Parathyroid adenoma (tissue), 2 donors: ENCODE data around the gene RNFT2.

Experiments
- H2AFZ ChIP-seq: fragments of 300-600 bp; sonication (generic); one replicate; pipeline ENCODE4 v1.7.0; 2017; ENCODE audit warnings: antibody characterized with exemption, mild to moderate bottlenecking
- H3K27ac ChIP-seq: fragments of 300-600 bp; sonication (generic); one replicate; pipeline ENCODE4 v1.7.0; 2017
- H3K27me3 ChIP-seq: fragments of 300-600 bp; sonication (generic); one replicate; pipeline ENCODE4 v1.7.0; 2017; ENCODE audit warnings: low read length; ENCODE audit not compliant: control insufficient read depth, insufficient read depth
- H3K36me3 ChIP-seq: fragments of 300-600 bp; sonication (generic); one replicate; pipeline ENCODE4 v1.7.0; 2017; ENCODE audit warnings: low read length; ENCODE audit not compliant: control insufficient read depth, insufficient read depth
- H3K4me1 ChIP-seq: fragments of 300-600 bp; sonication (generic); one replicate; pipeline ENCODE4 v1.7.0; 2017; ENCODE audit warnings: control low read depth
- H3K4me2 ChIP-seq: fragments of 300-600 bp; sonication (generic); one replicate; pipeline ENCODE4 v1.7.0; 2017; ENCODE audit warnings: low read length
- H3K4me3 ChIP-seq: fragments of 300-600 bp; sonication (generic); one replicate; pipeline ENCODE4 v1.7.0; 2017; ENCODE audit warnings: low read depth, low read length
- H3K79me2 ChIP-seq: fragments of 300-600 bp; sonication (generic); one replicate; pipeline ENCODE4 v1.7.0; 2017; ENCODE audit warnings: control low read depth
- H3K9ac ChIP-seq: fragments of 300-600 bp; sonication (generic); one replicate; pipeline ENCODE4 v1.7.0; 2017; ENCODE audit warnings: mild to moderate bottlenecking
- H3K9me3 ChIP-seq: fragments of 300-600 bp; sonication (generic); one replicate; pipeline ENCODE4 v1.7.0; 2017; ENCODE audit warnings: low read length; ENCODE audit not compliant: control insufficient read depth
- TF ChIP-seq, protein P1 (sequence below): fragments of 300-600 bp; sonication (generic); IDR thresholded peaks from one replicate; pipeline ENCODE4 v1.7.0; 2017; ENCODE audit warnings: antibody characterized with exemption, mild to moderate bottlenecking
- donor health status: primary hyperparathyroidism.

RNFT2 gene

DNA sequence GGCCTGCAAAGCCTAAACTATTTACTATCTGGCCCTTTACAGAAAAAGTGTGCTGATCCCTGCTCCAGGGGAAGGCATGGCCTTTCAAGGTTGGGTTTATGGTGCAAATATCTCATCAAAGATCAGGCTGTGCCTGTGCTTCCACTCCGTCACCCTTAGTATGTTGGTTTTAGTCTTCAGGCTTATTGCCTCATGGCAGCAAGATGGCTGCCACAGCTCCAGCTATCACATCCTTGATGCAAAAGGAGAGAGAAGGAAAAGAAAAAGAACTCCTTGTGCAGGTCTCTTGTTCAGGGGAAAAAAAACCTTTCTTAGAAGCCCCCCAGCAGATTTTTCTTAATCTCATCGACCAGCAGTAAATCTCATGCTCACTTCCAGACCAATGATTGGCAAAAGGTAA lies 152.2 kb downstream of the RNFT2 start:
- Histone ChIP-seq H3K36me3 (no peaks in the 10 kb centered on the region), H3K9me3 (no peaks in the 10 kb centered on the region), H3K4me2 (no peak overlapping the region), H3K4me3 (no peak overlapping the region), H3K4me1 (no peaks in the 10 kb centered on the region), H3K27me3 (no peaks in the 10 kb centered on the region), H3K27ac (no peak overlapping the region), H3K79me2 (no peaks in the 10 kb centered on the region), H3K9ac (no peak overlapping the region), H2AFZ (no peak overlapping the region)
- TF ChIP-seq, protein P1, sequence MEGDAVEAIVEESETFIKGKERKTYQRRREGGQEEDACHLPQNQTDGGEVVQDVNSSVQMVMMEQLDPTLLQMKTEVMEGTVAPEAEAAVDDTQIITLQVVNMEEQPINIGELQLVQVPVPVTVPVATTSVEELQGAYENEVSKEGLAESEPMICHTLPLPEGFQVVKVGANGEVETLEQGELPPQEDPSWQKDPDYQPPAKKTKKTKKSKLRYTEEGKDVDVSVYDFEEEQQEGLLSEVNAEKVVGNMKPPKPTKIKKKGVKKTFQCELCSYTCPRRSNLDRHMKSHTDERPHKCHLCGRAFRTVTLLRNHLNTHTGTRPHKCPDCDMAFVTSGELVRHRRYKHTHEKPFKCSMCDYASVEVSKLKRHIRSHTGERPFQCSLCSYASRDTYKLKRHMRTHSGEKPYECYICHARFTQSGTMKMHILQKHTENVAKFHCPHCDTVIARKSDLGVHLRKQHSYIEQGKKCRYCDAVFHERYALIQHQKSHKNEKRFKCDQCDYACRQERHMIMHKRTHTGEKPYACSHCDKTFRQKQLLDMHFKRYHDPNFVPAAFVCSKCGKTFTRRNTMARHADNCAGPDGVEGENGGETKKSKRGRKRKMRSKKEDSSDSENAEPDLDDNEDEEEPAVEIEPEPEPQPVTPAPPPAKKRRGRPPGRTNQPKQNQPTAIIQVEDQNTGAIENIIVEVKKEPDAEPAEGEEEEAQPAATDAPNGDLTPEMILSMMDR = no peak

DNA sequence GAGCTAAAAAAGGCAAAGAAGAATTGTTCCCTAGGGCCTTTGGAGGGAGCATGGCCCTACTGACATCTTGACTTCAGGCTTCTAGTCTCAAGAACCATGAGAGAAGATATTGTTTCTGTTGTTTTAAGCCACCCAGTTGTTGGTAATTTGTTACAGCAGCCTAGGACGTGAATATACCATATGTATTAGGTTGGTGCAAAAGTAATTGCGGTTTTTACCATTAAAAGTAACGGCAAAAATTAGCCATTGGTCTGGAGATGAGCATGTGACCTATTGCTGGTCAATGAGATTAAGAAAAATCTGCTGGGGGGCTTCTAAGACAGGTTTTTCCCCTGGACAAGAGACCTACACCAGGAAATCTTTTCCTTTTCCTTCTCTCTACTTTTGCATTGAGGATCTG lies 152.9 kb downstream of the RNFT2 start:
- Histone ChIP-seq H3K36me3 (no peaks in the 10 kb centered on the region), H3K4me3 (no peak overlapping the region), H3K4me1 (no peaks in the 10 kb centered on the region), H2AFZ (no peak overlapping the region), H3K27me3 (no peaks in the 10 kb centered on the region), H3K79me2 (no peaks in the 10 kb centered on the region), H3K4me2 (no peak overlapping the region), H3K27ac (no peak overlapping the region), H3K9me3 (no peaks in the 10 kb centered on the region), H3K9ac (no peak overlapping the region)
- TF ChIP-seq, protein P1 = no peak

DNA sequence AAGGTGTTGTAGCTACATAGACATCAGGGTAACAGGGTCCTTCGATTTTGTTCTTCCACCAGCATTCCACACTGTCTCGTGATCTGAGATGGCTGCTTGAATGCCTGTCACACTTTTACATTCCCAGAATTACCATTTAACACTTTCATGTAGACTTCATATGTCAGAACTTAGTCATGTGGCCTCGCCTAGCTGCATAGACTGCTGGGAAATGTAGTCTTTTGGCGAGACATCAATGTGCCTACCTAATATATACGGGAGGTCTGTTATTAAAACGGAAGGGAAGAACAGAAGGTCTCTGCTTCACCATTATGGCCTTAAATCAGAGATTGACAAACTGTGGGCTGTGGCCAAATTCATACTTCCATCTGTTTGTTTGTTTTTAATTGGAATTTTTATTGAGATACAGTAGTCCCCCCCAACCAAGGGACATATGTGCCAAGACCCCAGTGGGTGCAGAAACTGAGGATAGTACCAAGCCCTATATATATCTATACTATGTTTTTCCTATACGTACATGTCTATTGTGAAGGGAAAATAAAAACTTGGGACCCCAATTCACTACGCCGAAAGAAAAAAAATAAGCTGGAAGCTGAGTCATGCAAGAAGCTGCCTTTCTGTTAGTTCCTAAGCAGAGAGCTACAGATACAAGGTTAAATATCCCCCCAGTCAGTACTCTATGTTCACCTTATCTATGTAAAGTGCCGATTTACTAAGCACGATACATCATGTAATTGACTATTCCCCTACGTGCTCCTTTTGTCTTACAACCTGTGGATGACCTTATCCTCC lies 154.4 kb downstream of the RNFT2 start:
- Histone ChIP-seq H3K4me2 (no peak overlapping the region), H3K9me3 (no peaks in the 10 kb centered on the region), H3K9ac (no peak overlapping the region), H3K27ac (no peak overlapping the region), H3K27me3 (no peaks in the 10 kb centered on the region), H2AFZ (no peak overlapping the region), H3K4me1 (no peaks in the 10 kb centered on the region), H3K4me3 (no peak overlapping the region), H3K36me3 (no peaks in the 10 kb centered on the region), H3K79me2 (no peaks in the 10 kb centered on the region)
- TF ChIP-seq, protein P1 = no peak

DNA sequence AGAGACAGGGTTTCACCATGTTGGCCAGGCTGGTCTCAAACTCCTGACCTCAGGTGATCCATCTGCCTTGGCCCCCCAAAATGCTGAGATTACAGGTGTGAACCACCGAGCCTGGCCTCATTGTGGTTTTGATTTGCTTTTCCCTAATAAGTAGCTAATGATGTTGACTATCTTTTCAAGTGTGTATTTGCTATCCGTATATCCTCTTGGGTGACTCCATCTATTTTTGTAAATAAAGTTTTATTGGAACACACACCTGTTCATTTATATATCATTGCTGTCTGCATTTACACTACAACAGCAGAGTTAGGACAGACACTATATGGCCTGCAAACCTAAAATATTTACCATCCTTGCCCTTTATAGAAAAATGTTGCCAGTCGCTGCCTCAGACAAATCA lies 156.8 kb downstream of the RNFT2 start:
- Histone ChIP-seq H3K4me3 (no peak overlapping the region), H3K4me1 (no peaks in the 10 kb centered on the region), H3K9me3 (no peaks in the 10 kb centered on the region), H3K79me2 (no peaks in the 10 kb centered on the region), H3K4me2 (no peak overlapping the region), H3K27ac (no peak overlapping the region), H3K27me3 (no peaks in the 10 kb centered on the region), H3K9ac (no peak overlapping the region), H2AFZ (no peak overlapping the region), H3K36me3 (no peaks in the 10 kb centered on the region)
- TF ChIP-seq, protein P1 = no peak

DNA sequence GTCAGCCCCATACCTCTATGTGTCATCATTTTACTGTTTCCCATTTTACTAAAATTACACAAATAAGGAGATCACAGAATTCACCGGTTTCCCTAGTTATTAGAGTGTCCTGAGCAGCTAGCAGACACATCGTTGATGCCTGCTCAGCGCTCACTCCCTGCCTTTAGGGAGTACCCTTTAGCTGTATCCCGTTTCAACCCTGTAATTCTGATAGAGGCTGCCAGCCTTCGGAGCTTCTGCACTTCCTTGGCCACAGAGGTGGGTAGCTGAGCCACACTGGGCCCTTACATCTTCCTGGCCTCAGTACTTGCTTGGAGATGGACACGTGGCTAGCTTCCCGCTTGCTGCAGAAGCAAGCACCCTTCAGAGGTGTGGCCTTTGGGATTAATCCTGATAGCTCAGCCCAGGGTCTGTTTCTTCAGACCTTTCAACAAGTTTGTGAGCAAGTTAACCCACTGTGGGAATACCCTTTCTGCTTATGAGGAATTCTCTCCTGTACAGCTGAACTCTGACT lies 158.4 kb downstream of the RNFT2 start:
- Histone ChIP-seq H3K9me3 (no peaks in the 10 kb centered on the region), H3K4me2 (no peak overlapping the region), H2AFZ (no peak overlapping the region), H3K4me1 (no peaks in the 10 kb centered on the region), H3K9ac (no peak overlapping the region), H3K79me2 (no peaks in the 10 kb centered on the region), H3K36me3 (no peaks in the 10 kb centered on the region), H3K27me3 (no peaks in the 10 kb centered on the region), H3K4me3 (no peak overlapping the region), H3K27ac (no peak overlapping the region)
- TF ChIP-seq, protein P1 = no peak
